Right cardiac atrium (tissue), 5 donors: ENCODE measurements around the gene RARS1. TPM values are rescaled to one million over a fixed set of nuclear protein-coding genes. Genes with fewer than 3 reads are reported as not detected.
A peak's percentile ranks its signal among the peaks of the same experiment; 100 is the strongest.

Experiments used
- ATAC-seq, 2 donors: fragments of 200-7000 bp; cut with Tn5 transposase; one replicate each; pipeline versions ENCODE4 v1.8.0 to v1.9.1; 2020; ENCODE audit warnings: moderate library complexity in 2 of 2, mild to moderate bottlenecking in 1 of 2
- DNase-seq, 3 donors: peaks; one replicate each; pipeline ENCODE4 v3.0.0-alpha.2; 2020
- H3K27ac ChIP-seq: one replicate; pipeline ENCODE4 v1.5.1; 2013; ENCODE audit warnings: mild to moderate bottlenecking, low read length, control low read depth, moderate library complexity
- H3K27me3 ChIP-seq: one replicate; pipeline ENCODE4 v1.6.1; 2013; ENCODE audit not compliant: control insufficient read depth, insufficient read depth
- H3K4me1 ChIP-seq: one replicate; pipeline ENCODE4 v1.6.1; 2013; ENCODE audit warnings: low read length; ENCODE audit not compliant: control insufficient read depth, insufficient read depth
- H3K4me3 ChIP-seq: one replicate; pipeline ENCODE4 v1.5.1; 2013; ENCODE audit warnings: low read length, control low read depth
- H3K9me3 ChIP-seq: one replicate; pipeline ENCODE4 v1.6.1; 2013; ENCODE audit warnings: low read length; ENCODE audit not compliant: control insufficient read depth
- WGBS: extraction: QIAGEN DNeasy Blood & Tissue Kit; methylation state at CpG from one replicate; pipeline ENCODE4 v1.1.7; 2013; 5-methylcytosine and 5-hydroxymethylcytosine counted together
- intact Hi-C, 4 donors: fragments of 100-400 bp; cut with DNase I; formaldehyde crosslinking; loops; one replicate each; pipeline versions ENCODE4 v1.11.0 to v1.14.0; 2022 to 2023
- polyA plus RNA-seq: library from polyadenylated mRNA; stranded (reverse); fragments of 200-250 nt; gene quantifications from one replicate; pipeline ENCODE4 v1.2.3, GENCODE V29; 2013
- total RNA-seq, 4 donors: library from RNA; stranded (reverse); fragmentation: NEBNext Ultra II Directional; extraction: Animal tissue kit (Norgen Biotek cat#: 25700); gene quantifications; one replicate each; pipeline ENCODE4 v1.2.1, GENCODE V29; 2021
- donor health status: healthy with polysubstance abuse.
- donor health status: DM: no; HTN: yes; CAD: no.
- donor health status: DM: no; HTN: no; CAD: no.
- donor health status: DM: no; HTN: yes; CAD: no; lungs with severe emphysema.
- donor health status: DM: yes; HTN: yes; CAD: no.

The RARS1 gene
- total and polyA plus RNA-seq, 5 donors = 27.9 to 54.3 (median 48.3) TPM

DNA sequence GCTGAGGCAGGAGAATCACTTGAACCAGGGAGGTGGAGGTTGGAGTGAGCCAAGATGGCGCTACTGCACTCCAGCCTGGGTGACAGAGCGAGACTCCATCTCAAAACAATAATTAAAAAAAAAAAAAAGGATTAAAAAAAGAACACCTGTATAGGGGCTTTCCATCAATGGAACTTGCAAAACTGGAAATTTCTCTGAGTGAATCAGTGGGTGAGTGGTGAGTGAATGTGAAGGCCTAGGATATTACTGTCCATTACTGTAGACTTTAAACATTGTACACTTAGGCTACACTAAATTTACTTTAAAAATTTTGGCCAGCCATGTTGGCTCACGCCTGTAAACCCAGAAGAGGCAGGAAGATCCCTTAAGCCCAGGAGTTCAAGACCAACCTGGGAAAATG is 5.7 kb upstream of the RARS1 start:
- WGBS = 88% methylated on average over 3 of the region's 3 CpGs
- intact Hi-C loops = loop anchor here in 3 of 4 donors (10.0 kb wide), 1 partner anchor 216 kb away; no protein-coding TSS in a partner anchor
- no peaks in the 10 kb centered on the region for H3K27me3 ChIP-seq
- ATAC-seq = no peak
- no peak overlapping the region for H3K4me3 ChIP-seq
- H3K4me1 ChIP-seq = no peaks in the 10 kb centered on the region
- H3K27ac ChIP-seq = no peak overlapping the region
- no peak for DNase-seq
- no peaks in the 10 kb centered on the region for H3K9me3 ChIP-seq

DNA sequence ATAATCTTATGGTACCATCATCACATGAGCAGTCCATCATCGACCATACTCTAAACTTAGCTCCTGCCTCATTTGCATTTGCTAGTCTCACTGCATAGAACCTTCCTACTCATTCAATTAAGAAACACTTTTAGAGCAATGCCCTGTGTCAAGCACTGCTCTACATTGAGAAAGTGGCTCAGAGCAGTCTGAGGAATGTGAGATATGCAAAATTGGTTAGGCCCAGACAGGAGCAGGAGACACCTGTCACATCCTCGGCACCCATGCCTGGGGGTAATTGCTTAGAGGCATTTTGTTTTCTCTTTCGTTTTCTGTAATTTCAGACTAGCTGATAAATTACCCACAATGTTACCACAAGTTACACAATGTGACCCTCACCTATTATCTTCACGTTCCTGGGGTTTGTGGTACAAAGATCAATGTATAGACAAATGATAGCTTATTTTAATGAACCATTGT is 4.9 kb upstream of the RARS1 start:
- Histone ChIP-seq H3K27me3 (no peaks in the 10 kb centered on the region), H3K9me3 (no peaks in the 10 kb centered on the region), H3K27ac (no peak overlapping the region), H3K4me1 (no peaks in the 10 kb centered on the region), H3K4me3 (no peak overlapping the region)
- DNase-seq (no peak), ATAC-seq (no peak)
- intact Hi-C loops = loop anchor here in 3 of 4 donors (10.0 kb wide), 1 partner anchor 217 kb away; no protein-coding TSS in a partner anchor
- WGBS = 42% methylated on average over 4 of the region's 4 CpGs

DNA sequence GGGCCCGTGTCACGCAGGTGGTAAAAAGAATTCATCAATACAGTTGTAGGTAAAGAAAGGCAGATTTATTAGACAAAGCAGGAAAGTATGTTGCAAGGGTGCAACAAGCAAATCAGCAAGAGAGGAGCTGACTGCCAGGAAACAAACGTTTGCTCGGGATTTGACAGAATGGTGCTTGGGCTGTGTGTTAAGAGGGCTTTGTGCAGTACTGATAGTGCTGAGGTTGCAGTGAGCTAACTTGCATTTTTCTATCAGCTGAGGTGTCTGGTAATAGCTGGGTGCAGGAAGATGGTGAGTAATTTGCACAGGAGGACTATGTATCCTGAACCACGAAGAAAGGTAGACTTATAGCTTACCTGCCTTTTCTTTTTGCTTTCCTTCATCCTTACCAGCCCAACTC is 3.9 kb upstream of the RARS1 start:
- no peak for DNase-seq
- no peak for ATAC-seq
- no peaks in the 10 kb centered on the region for H3K4me1 ChIP-seq
- no peaks in the 10 kb centered on the region for H3K27me3 ChIP-seq
- no peak overlapping the region for H3K27ac ChIP-seq
- no peaks in the 10 kb centered on the region for H3K9me3 ChIP-seq
- WGBS = 58% methylated on average over 5 of the region's 5 CpGs
- H3K4me3 ChIP-seq = no peak overlapping the region
- intact Hi-C loops = loop anchor here in 3 of 4 donors (10.0 kb wide), 1 partner anchor 218 kb away; no protein-coding TSS in a partner anchor

DNA sequence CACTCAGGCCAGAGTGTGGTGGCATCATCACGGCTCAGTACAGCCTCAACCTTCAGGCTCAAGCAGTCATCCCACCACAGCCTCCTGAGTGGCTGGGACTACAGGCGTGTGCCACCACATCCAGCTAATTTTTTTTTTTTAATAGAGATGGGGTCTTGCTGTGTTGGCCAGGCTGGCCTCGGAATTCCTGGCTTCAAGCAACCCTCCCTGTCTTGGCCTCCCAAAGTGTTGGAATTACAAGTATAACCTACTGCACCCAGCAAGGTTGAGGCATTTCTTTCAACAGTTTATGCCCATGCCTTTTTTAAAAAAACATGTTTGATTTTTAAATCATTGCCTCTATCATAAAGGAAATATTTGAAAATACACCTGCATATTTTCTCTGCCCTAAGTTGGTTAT is 2.8 kb downstream of the RARS1 start:
- ATAC-seq = no peak
- DNase-seq = no peak
- no peaks in the 10 kb centered on the region for H3K9me3 ChIP-seq
- no peak overlapping the region for H3K27ac ChIP-seq
- WGBS = 95% methylated on average over 3 of the region's 3 CpGs
- H3K27me3 ChIP-seq = no peaks in the 10 kb centered on the region
- no peak overlapping the region for H3K4me3 ChIP-seq
- no peaks in the 10 kb centered on the region for H3K4me1 ChIP-seq
- intact Hi-C loops = loop anchor here (5.0 to 10.0 kb wide), 2 partner anchors 222 to 224 kb away; no protein-coding TSS in a partner anchor

DNA sequence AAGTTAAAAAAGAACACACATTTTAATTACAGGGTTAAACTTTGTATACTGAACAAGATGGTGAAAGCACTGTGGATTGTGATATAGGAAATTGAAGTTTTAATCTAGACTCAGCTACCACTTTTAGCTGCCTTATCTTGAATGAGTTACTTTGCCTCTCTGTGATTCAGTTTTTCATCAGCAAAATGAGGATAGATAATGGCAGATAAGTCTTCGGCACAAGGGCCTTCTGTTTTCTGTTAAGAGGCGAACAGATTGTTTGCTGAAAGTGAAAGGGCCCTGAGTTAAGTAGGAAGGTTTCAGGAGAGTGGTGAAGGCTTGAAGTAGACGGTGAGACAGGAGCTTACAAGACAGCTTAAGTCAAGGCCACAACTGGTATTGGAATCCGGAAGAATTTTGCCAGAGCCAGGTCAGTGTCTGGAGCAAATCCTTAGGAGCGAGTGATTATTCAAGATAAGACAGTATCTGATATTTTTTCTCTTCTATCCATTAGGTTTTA is 7.8 kb downstream of the RARS1 start:
- DNase-seq (no peak), ATAC-seq (no peak)
- WGBS = 68% methylated on average over 5 of the region's 5 CpGs
- no peak overlapping the region for H3K4me3 ChIP-seq
- no peaks in the 10 kb centered on the region for H3K27me3 ChIP-seq
- no peak overlapping the region for H3K27ac ChIP-seq
- intact Hi-C loops = no loop called here
- H3K4me1 ChIP-seq = no peaks in the 10 kb centered on the region
- no peaks in the 10 kb centered on the region for H3K9me3 ChIP-seq

DNA sequence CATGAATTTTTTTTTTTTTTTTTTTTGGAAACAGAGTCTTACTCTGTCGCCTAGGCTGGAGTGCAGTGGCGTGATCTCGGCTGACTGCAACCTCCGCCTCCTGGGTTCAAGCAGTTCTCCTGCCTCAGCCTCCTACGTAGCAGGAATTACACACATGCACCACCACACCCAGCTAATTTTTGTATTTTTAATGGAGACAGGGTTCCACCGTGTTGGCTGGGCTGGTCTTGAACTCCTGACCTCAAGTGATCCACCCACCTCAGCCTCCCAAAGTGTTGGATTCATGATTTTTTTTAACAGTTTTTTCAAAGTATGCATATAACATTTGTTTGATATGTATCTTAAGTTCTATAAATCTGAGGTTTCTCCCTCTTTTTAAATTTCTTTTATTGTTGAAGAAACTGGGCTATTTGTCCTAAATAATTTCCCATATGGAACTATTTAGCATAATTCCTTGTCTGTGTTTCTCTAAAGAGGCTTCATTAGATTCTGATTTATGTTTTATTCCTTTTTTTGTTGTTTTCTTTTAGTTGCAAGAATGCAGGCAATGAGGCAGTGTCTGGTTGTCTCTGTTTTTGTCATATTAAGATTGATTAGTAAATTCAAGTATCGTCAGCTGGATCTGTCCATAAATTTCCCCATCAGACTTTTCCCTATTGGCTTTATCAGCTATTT is 16.4 kb downstream of the RARS1 start:
- H3K4me1 ChIP-seq = no peaks in the 10 kb centered on the region
- no peaks in the 10 kb centered on the region for H3K27me3 ChIP-seq
- no peak for DNase-seq
- WGBS = 93% methylated on average over 7 of the region's 7 CpGs
- H3K4me3 ChIP-seq = no peak overlapping the region
- H3K9me3 ChIP-seq = no peaks in the 10 kb centered on the region
- intact Hi-C loops = no loop called here
- no peak for ATAC-seq
- no peak overlapping the region for H3K27ac ChIP-seq

DNA sequence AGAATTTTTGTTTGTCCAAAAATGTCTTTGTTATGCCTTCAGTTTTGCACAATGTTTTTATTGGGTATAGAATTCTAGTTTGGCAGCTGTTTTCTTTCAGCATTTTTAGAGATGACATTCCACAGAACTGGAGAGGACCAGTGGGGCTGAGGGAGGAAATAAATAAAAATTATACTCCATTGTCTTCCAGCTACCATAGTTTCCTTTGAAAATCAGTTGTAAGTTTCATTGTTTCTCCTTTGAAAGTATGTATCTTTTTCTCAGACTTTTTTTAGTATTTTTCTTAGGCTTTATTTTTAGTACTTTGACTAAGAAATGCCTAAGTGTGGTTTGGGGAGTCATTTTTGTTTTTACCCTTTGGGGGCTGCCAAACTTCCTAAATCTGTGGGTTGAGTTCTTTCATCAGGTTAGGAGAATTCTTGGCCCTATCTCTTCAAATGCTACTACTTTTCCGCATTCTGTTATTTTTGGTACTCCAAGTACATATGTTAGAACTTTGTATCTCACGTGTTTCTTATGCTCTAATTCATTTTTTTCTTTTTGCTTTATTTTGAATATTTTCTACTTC is 27.7 kb downstream of the RARS1 start:
- over 99% methylated on average over 2 of the region's 2 CpGs for WGBS
- no peaks in the 10 kb centered on the region for H3K4me1 ChIP-seq
- DNase-seq (no peak), ATAC-seq (no peak)
- no peaks in the 10 kb centered on the region for H3K9me3 ChIP-seq
- no peak overlapping the region for H3K4me3 ChIP-seq
- intact Hi-C loops = no loop called here
- no peak overlapping the region for H3K27ac ChIP-seq
- H3K27me3 ChIP-seq = no peaks in the 10 kb centered on the region

DNA sequence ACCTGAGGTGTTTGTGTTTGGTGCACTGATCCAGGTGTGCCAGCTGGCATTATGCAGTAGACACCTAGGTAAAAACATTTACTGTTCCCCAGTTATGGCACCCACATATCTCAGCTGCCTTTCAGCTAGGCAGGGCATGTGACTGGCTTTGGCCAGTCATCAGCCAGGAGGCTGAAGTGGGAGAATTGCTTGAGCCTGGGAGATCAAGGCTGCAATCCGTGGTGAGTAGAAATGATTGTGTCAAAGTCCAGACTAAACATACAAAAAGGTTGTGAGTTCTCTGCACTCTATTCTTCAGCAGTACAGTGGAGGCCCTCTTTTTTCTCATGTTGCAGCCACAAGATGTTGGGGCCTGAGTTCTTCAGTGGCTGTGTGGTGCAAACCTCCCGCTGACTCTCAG is 39.6 kb downstream of the RARS1 start:
- no peaks in the 10 kb centered on the region for H3K9me3 ChIP-seq
- no peak for ATAC-seq
- H3K4me3 ChIP-seq = no peak overlapping the region
- intact Hi-C loops = no loop called here
- H3K27me3 ChIP-seq = no peaks in the 10 kb centered on the region
- 71% methylated on average over 2 of the region's 2 CpGs for WGBS
- no peak overlapping the region for H3K27ac ChIP-seq
- H3K4me1 ChIP-seq = no peaks in the 10 kb centered on the region
- no peak for DNase-seq

DNA sequence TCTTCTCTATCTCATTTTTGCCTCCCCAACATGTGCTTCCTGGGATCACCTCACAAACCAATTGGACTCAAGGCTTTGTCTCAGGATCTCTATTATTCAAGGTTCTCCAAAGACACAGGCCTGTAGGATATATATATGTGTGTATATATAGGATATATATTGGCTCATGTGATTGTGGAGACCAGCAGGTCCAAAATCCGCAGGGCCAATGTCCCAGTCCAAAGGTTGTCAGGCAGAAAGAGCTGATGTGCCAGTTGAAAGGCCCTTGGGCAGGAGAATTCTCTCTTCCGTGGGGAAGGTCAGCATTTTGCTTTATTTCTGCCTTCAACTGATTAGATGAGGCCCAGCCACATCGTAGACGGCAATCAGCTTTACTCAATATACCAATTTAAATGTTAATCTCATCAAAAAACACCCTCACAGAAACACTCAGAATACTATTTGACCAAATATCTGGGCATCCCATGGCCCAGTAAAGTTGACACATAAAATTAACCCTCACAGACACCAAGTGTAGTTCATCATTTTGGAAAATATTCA is 41.6 kb downstream of the RARS1 start:
- intact Hi-C loops = no loop called here
- DNase-seq (no peak), ATAC-seq (no peak)
- no peak overlapping the region for H3K4me3 ChIP-seq
- WGBS = 80% methylated on average over 4 of the region's 4 CpGs
- no peaks in the 10 kb centered on the region for H3K4me1 ChIP-seq
- H3K27ac ChIP-seq = no peak overlapping the region
- H3K9me3 ChIP-seq = no peaks in the 10 kb centered on the region
- H3K27me3 ChIP-seq = no peaks in the 10 kb centered on the region

DNA sequence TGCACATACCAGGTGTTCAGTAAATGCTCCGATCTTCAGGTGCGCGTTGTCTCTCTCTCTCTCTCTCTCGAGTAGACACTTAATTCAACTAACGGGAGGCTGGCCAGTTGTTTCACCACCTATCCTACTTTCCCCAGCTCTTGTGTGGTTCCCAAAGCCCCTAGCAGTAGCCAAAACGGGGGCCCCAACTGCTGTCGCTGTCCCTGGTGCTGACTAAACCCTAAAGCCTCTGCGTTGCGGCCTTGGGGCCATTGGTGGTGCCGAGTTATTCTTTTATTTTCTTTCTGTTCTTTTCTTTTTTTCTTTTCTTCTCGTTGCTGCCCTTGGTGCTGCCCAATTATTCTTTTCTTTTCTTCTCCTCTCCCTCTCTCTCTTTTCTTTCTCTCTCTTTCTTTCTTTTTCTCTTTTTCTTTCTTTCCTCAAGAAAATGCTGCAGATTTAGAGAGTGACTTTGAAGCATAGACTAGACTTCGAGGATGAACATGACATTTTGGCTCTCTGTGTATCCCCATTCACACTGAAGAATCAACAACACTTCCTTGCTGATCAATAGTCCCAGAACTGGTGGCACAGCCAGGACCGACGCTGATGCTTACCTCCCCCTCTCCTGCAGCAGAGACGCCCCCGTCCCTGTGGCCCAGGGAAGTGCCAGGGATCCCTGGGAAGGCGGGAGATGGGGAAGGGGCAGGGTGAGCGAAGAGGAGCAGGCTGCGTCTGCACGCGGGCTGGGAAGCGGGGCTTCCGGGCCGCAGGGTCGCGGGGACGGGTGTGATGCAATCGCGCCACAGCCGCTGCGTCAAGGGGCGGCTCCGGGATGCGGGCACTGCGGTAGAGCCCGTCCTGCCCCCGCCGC is 42.5 kb downstream of the RARS1 start, which contains the start of gene FBLL1:
Gene FBLL1, plus strand, starts transcription at position 785 of the 853 bp plus-strand sequence. CDS start 200 bp downstream, outside the sequence.
- DNase-seq = peak; percentile 23 to 64 (median 58)
- no peak within 1 kb of the TSS for H3K27ac ChIP-seq
- peak within 1 kb of the TSS; percentile 50 for H3K4me3 ChIP-seq
- no peaks in the 10 kb centered on the region for H3K27me3 ChIP-seq
- no peaks in the 10 kb centered on the region for H3K4me1 ChIP-seq
- intact Hi-C loops = no loop called here
- 9% methylated on average over 38 of the region's 38 CpGs for WGBS
- peak in 1 of 2 donors; percentile 57 for ATAC-seq
- no peaks in the 10 kb centered on the region for H3K9me3 ChIP-seq
